Mesothelial cell of epicardium (in vitro differentiated cells): Measurements from ENCODE around the gene CSTPP1. TPM values are rescaled to one million over a fixed set of nuclear protein-coding genes. Genes with fewer than 3 reads are reported as not detected.

Source experiments
- DNase-seq, 2 experiments: peaks; one replicate each; pipeline ENCODE4 v3.0.0; 2021; ENCODE audit warnings: low spot score in 2 of 2; ENCODE audit not compliant: unreplicated experiment in 2 of 2
- H3K27ac Mint-ChIP-seq: 2 replicates; pipeline ENCODE4 v1.8.0; 2021; ENCODE audit warnings: mixed read lengths
- H3K27me3 Mint-ChIP-seq: 2 replicates; pipeline ENCODE4 v1.8.0; 2021; ENCODE audit warnings: low read depth, mixed read lengths
- H3K36me3 Mint-ChIP-seq: 2 replicates; pipeline ENCODE4 v1.8.0; 2021; ENCODE audit warnings: mixed read lengths
- H3K4me1 Mint-ChIP-seq: 2 replicates; pipeline ENCODE4 v1.8.0; 2021; ENCODE audit warnings: mixed read lengths
- H3K4me3 Mint-ChIP-seq: 2 replicates; pipeline ENCODE4 v1.8.0; 2021; ENCODE audit warnings: mild to moderate bottlenecking, moderate library complexity, mixed read lengths
- H3K9me3 Mint-ChIP-seq: 2 replicates; pipeline ENCODE4 v1.8.0; 2021; ENCODE audit warnings: mixed read lengths
- total RNA-seq: library from RNA; stranded (reverse); gene quantifications from 3 replicates; pipeline ENCODE4 v1.2.1, GENCODE V29; 2021
- TF ChIP-seq, protein P1 (sequence below): fragments of 200-600 bp; sonication (generic); IDR thresholded peaks from one replicate; pipeline ENCODE4 v1.5.0; 2021; ENCODE audit warnings: antibody characterized with exemption; ENCODE audit not compliant: unreplicated experiment

CSTPP1 gene
- total RNA-seq, 1 donor from 2014 or later: 44.0 TPM

DNA sequence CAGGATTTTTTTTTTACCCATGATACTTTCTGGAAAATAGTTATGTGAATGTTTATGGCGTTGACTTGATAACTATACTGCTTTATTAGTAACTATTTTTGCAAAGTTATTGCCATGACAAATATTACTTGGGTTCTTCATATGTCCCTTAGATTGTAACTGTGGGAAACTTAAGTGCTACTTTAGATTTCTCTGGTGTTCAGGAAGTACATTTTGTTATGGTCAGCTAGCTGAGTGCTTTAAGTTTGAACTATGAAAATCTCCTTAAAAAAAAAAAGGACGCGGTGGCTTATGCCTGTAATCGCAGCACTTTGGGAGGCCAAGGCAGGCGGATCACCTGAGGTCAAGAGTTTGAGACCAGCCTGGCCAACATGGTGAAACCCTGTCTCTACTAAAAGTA is 42.8 kb downstream of the CSTPP1 start:
- TF ChIP-seq, protein P1, sequence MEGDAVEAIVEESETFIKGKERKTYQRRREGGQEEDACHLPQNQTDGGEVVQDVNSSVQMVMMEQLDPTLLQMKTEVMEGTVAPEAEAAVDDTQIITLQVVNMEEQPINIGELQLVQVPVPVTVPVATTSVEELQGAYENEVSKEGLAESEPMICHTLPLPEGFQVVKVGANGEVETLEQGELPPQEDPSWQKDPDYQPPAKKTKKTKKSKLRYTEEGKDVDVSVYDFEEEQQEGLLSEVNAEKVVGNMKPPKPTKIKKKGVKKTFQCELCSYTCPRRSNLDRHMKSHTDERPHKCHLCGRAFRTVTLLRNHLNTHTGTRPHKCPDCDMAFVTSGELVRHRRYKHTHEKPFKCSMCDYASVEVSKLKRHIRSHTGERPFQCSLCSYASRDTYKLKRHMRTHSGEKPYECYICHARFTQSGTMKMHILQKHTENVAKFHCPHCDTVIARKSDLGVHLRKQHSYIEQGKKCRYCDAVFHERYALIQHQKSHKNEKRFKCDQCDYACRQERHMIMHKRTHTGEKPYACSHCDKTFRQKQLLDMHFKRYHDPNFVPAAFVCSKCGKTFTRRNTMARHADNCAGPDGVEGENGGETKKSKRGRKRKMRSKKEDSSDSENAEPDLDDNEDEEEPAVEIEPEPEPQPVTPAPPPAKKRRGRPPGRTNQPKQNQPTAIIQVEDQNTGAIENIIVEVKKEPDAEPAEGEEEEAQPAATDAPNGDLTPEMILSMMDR: no peak
- no peaks in the 10 kb centered on the region for H3K27me3 Mint-ChIP-seq
- H3K4me1 Mint-ChIP-seq: peaks cover 13% of the 10 kb centered on the region
- H3K27ac Mint-ChIP-seq: no peak overlapping the region
- DNase-seq: no peak
- H3K36me3 Mint-ChIP-seq: no peaks in the 10 kb centered on the region
- H3K9me3 Mint-ChIP-seq: no peaks in the 10 kb centered on the region
- H3K4me3 Mint-ChIP-seq: no peak overlapping the region

DNA sequence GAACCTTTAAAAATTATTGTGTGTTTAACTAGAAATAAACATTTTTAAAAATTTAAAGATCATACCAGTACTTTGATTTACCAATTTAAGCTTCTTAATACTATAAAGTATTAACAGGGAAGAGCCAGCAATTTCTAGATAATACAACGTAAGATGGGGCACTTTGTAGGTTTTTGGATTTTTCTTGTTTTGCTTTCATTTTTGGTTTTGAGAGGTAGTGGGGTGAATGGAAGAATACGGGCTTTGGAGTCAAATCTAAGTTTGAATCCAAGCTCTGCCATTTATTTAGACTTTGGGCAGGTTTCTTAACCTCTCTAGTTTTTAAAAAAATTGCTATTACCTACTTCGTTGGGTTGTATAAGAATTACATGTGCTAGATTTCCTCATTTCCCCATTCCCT is 44.9 kb downstream of the CSTPP1 start:
- TF ChIP-seq, protein P1: no peak
- H3K36me3 Mint-ChIP-seq: no peaks in the 10 kb centered on the region
- no peaks in the 10 kb centered on the region for H3K27me3 Mint-ChIP-seq
- no peaks in the 10 kb centered on the region for H3K9me3 Mint-ChIP-seq
- no peak overlapping the region for H3K4me3 Mint-ChIP-seq
- no peak overlapping the region for H3K27ac Mint-ChIP-seq
- no peak for DNase-seq
- peaks cover 13% of the 10 kb centered on the region for H3K4me1 Mint-ChIP-seq

DNA sequence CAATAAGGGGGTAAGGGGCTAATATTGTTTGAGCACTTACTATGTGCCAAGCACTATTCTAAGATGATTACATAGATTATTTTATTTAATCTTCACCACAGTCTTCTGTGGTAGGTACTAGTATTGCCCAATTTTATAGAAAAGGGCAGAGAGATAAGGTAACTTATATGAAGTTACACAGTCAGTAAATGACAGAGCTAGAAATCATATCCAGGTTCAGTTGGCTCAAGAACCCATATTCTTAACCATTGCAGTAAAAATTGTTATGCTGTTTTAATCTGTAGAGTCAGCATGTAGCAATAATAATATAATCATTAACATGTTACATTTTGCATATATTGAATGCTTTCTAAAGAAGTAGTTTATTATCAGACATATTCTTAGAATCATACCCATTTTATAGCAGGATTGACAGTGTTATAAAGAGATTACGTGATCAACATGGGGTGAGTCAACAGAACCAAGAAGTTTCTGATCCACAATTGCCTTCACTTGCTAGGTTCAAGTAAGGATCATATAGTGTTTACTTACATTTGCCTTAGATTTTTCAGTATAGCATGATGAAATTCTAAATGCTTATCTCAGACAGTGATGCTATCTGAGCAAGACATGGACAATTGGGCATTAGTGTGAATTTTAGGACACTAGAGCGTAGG is 46.4 kb downstream of the CSTPP1 start:
- H3K4me3 Mint-ChIP-seq: no peak overlapping the region
- no peaks in the 10 kb centered on the region for H3K27me3 Mint-ChIP-seq
- TF ChIP-seq, protein P1: no peak
- no peak overlapping the region for H3K27ac Mint-ChIP-seq
- H3K36me3 Mint-ChIP-seq: peaks cover 8% of the 10 kb centered on the region
- no peaks in the 10 kb centered on the region for H3K9me3 Mint-ChIP-seq
- H3K4me1 Mint-ChIP-seq: peaks cover 4% of the 10 kb centered on the region
- no peak for DNase-seq

DNA sequence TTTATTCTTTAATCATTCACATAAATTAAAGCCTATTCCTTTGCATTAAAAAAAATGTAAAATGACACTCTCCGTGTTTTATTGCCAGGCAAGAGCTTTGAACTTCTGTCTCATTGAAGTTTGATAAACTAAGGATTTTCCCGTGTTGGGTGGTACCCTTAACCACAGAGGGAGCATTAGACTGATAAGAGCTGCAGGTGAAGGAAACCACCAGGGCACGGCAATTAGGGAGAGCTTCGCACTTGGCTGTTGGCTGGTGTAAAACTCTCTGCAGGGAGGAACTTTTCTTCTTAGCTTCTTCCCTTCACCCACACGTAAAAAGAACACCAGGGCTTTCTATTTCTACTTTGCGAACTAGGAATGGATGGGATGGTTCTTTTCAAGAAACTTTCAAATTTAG is 47.0 kb downstream of the CSTPP1 start:
- DNase-seq: no peak
- H3K36me3 Mint-ChIP-seq: peaks cover 14% of the 10 kb centered on the region
- no peaks in the 10 kb centered on the region for H3K9me3 Mint-ChIP-seq
- no peaks in the 10 kb centered on the region for H3K27me3 Mint-ChIP-seq
- TF ChIP-seq, protein P1: no peak
- no peak overlapping the region for H3K4me3 Mint-ChIP-seq
- no peak overlapping the region for H3K27ac Mint-ChIP-seq
- H3K4me1 Mint-ChIP-seq: no peaks in the 10 kb centered on the region

DNA sequence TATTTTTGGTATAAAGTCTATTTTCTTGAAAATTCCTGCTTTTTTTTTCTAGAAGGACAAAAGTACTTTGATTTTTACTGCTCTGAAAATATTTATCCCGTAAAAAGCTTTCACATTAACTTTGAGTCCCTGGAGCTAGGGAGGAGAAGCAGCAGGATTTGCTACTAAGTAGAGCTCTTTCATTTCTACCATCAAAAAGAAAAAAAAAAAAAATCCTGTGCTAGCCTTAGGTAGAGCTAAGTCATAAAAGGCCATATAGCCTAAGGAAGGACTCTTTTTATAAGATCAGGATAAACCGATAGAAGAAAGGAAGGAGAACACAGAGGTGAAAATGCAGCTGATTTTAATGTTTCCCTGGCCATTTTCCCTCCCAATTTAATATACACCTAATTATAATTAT is 48.0 kb downstream of the CSTPP1 start:
- no peaks in the 10 kb centered on the region for H3K27me3 Mint-ChIP-seq

More for the DNA sequence above, 48.0 kb downstream of the CSTPP1 start:
- Mint-ChIP-seq H3K4me1 (no peaks in the 10 kb centered on the region), H3K36me3 (peaks cover 16% of the 10 kb centered on the region), H3K4me3 (no peak overlapping the region), H3K9me3 (peaks cover under 1% of the 10 kb centered on the region), H3K27ac (no peak overlapping the region)
- no peak for DNase-seq
- TF ChIP-seq, protein P1: no peak
